ENCODE data around the gene STK33.

The STK33 gene

GRCh38 chr11:8593935-8594909 lies at the start of gene STK33:
Gene STK33 (minus strand): TSS chr11:8594228. CDS start chr11:8474905, 119,323 bp downstream.
- TF ChIP-seq GATA2 (IDR thresholded peaks at IDR 0.05; ENCODE audit: low read depth, low read length) (no peak), GATA3 (IDR thresholded peaks at IDR 0.05; ENCODE audit: low read depth, low read length) (no peak)

- TF ChIP-seq GATA2 (IDR thresholded peaks at IDR 0.05; ENCODE audit: low read depth, low read length) (no peak), GATA3 (IDR thresholded peaks at IDR 0.05; ENCODE audit: low read depth, low read length) (no peak)
These were observed 48.3 kb upstream of the STK33 start for GRCh38 chr11:8642196-8642841.

GRCh38 chr11:8641332-8641731 lies 47.3 kb upstream of the STK33 start:
- TF ChIP-seq GATA2 (IDR thresholded peaks at IDR 0.05; ENCODE audit: low read depth, low read length) (no peak), GATA3 (IDR thresholded peaks at IDR 0.05; ENCODE audit: low read depth, low read length) (no peak)

GRCh38 chr11:8640267-8640906 lies 46.4 kb upstream of the STK33 start:
- TF ChIP-seq GATA2 (IDR thresholded peaks at IDR 0.05; ENCODE audit: low read depth, low read length) (no peak), GATA3 (IDR thresholded peaks at IDR 0.05; ENCODE audit: low read depth, low read length) (no peak)

DNA sequence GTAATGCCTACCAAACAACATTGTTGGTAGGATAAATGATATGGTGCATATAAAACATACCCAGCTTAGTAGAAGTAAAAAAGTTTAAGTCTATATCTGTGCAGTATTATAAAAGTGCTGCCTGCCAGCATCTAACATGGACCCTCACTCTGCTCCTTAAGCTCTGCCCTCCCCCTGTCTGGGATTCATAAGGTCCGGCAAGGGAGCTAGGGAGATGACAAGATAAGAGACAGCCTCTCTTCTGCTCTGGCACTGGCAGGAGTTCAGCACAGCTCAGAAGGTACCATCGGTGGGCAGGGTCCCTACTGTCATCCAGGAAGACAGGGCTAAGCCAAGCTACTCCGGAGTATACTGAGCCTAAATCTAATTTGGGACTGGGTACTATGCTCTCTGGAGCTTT lies 45.6 kb upstream of the STK33 start:
- 0 out of 2 replicates have a peak, but pooled peaks have one; percentile 39 for TF ChIP-seq GATA3 (IDR thresholded peaks at IDR 0.05; ENCODE audit: low read depth, low read length)
- TF ChIP-seq GATA2 (IDR thresholded peaks at IDR 0.05; ENCODE audit: low read depth, low read length) = peak; percentile 82; the same call in 1 of the 2 replicates

DNA sequence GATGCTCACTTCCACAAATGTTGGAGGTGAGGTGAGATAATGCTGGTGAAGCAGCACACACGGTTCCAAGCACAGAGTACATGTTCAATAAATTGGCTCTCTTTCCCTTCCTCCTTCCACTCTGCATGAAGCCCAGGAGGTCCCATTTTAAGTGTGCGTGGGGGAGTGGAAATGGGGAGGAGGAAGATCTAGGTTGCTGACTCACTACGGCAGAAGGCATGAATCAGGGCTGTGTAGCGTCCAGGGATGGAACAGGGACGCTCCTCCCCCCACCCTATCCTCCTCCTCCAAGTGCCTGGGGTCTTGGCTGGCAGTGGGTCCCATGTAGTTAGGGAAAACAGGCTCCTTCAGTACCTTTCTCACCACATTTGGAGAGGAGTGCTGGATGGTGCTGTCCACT lies 44.3 kb upstream of the STK33 start:
- no peak for TF ChIP-seq GATA3 (IDR thresholded peaks at IDR 0.05; ENCODE audit: low read depth, low read length)
- no peak for TF ChIP-seq GATA2 (IDR thresholded peaks at IDR 0.05; ENCODE audit: low read depth, low read length)

DNA sequence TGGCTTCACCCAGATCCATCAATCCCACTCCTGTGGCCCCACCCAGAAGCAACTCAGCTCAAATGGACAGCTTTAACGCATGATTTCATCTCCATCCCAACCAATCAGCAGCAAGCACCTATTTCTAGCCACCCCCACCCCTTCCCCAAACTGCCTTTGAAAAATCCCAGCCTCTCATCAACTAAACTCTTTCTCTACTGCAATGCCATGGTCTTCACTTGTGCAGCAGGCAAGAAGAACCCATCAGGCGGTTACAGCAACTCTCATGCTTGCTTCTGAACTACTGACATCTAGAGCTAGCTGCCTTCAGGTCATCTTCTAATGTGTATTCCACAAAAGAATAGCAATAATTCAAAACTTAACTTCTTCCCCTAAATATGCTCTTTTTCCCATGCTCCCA lies 42.1 kb upstream of the STK33 start:
- TF ChIP-seq GATA2 (IDR thresholded peaks at IDR 0.05; ENCODE audit: low read depth, low read length) = no peak
- no peak for TF ChIP-seq GATA3 (IDR thresholded peaks at IDR 0.05; ENCODE audit: low read depth, low read length)

GRCh38 chr11:8634498-8634897 lies 40.5 kb upstream of the STK33 start:
- no peak for TF ChIP-seq GATA2 (IDR thresholded peaks at IDR 0.05; ENCODE audit: low read depth, low read length)
- no peak for TF ChIP-seq GATA3 (IDR thresholded peaks at IDR 0.05; ENCODE audit: low read depth, low read length)

DNA sequence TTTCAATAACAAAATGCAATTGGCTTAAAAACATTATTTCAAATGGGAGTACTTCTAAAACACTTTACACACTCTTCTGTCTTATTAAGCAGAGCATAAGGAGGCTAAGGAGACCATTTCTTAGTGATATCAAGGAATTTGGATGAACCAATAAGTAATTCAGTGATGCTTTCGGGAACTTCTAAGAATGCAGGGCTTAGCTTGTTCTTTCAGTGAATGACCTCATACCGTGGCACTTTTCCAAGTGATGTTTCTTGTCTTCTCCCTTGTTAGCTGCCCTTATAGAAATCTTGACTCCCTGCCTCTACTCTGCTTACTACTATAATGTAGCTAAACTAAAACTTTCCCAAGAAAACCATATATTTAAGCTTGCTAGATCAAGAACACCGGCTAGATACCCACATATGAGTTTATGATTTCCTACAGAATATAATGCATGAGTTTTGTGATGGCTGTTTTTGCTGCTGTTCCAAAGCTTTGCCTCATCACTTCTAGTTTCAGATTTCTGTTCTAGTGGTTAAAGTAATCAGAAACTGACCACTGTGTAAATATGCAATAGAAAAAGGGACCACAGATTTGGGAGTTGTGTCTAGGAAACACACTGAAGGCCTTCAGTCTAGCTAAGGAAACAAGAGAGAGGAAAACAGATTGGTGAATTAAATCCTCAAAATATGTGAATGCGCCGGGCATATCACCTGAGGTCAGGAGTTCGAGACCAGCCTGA lies 37.5 kb upstream of the STK33 start:
- no peak for TF ChIP-seq GATA2 (IDR thresholded peaks at IDR 0.05; ENCODE audit: low read depth, low read length)

GRCh38 chr11:8624698-8625097 lies 30.7 kb upstream of the STK33 start:
- no peak for TF ChIP-seq GATA3 (IDR thresholded peaks at IDR 0.05; ENCODE audit: low read depth, low read length)
- TF ChIP-seq GATA2 (IDR thresholded peaks at IDR 0.05; ENCODE audit: low read depth, low read length) = no peak

- TF ChIP-seq GATA3 (IDR thresholded peaks at IDR 0.05; ENCODE audit: low read depth, low read length) = no peak
- no peak for TF ChIP-seq GATA2 (IDR thresholded peaks at IDR 0.05; ENCODE audit: low read depth, low read length)
These were observed 27.1 kb upstream of the STK33 start for GRCh38 chr11:8621147-8621546.

DNA sequence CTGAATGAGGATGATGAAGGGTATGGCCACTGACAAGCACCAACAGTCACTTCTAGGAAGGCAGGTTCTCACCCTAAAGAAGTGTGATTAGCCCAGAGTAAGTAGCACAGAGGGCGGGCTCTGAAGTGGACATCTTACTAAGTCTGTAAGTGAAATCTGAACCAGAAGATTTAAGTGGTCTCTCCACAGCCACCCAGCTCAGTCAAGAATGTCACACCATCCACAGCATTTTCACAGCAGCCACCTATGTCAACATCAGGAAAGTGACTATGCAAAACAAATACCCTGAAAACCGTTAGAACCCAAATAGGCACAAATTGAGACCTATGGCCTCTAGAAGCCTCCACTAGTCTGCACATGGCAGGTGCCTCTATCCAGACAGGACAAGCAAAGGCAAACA lies 23.0 kb upstream of the STK33 start:
- TF ChIP-seq GATA3 (IDR thresholded peaks at IDR 0.05; ENCODE audit: low read depth, low read length) = no peak
- no peak for TF ChIP-seq GATA2 (IDR thresholded peaks at IDR 0.05; ENCODE audit: low read depth, low read length)

DNA sequence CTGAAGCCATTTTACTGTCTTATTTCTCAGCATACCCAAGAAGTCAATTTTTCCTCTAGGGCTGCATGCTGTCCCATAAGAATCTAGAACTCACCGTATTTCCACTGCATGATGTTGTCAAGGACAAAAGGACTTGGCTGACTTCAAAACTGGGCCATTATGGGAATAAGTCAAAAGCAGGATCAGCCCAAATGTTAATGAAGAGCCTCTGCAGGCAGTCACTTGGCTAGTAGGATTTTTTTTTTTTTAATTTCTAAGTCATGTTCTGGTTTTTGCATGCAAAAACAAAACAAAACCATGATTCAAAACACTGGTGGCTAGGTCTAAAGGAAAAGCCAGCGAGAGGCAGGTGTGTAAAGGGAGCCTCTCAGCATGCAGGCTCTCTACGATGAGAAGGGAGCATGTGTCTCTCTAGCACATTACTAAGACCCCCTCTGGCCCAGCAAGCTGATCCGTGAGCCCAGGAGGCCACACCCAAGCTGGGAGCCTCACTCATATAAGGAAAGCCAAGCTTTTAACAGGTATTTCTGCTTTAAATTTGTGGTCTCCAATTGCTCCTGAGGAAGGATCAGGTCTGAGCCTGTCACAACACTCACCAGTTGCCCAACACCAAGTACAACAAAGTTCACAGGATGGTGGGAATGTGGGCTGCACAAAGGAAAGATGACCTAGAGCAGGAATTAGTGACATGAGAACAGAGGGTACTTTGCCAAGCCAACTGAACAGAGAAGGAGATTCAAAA lies 21.4 kb upstream of the STK33 start:
- no peak for TF ChIP-seq GATA2 (IDR thresholded peaks at IDR 0.05; ENCODE audit: low read depth, low read length)
- no peak for TF ChIP-seq GATA3 (IDR thresholded peaks at IDR 0.05; ENCODE audit: low read depth, low read length)
